GM18861 (cell line): Measurements from ENCODE around the gene NOTCH1.

Experiments
- ATAC-seq: cut with Tn5 transposase; IDR thresholded peaks from one replicate; pipeline ENCODE4 v1.9.1; 2021; ENCODE audit not compliant: unreplicated experiment

The NOTCH1 gene

DNA sequence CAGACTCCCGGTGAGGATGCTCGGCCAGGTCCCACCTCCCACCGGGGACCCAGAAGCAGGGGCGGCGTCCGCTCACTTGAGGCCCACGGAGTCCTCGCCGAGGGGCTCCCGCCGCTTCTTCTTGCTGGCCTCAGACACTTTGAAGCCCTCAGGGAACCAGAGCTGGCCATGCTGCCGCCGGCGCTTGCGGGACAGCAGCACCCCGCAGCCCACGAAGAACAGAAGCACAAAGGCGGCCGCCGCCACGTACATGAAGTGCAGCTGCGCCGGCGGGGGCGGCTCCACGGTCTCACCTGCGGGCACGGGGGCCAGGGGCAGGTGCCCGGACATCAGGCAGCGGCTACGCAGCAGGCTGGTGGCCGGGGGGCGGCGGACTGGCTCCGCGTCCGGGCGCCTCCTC, 43.7 kb downstream of the NOTCH1 start:
- no peak for ATAC-seq

DNA sequence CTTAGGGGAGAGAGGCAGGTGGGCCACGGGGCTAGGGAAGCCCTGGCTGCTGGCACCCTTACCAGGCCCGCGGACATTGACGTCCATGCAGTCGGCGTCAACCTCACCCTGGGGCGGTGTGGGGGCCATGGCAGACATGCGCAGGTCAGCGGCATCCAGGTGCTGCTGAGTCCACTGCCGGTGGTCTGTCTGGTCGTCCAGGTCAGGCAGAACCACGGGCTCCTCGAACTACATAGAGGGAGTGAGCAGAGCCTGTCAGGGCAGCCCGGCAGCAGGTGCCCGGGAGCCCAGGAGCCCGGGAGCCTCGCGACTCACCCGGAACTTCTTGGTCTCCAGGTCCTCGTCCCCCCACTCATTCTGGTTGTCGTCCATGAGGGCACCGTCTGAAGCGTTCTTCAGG, 44.2 kb downstream of the NOTCH1 start:
- ATAC-seq: no peak

- no peak for ATAC-seq
Observed at GRCh38 chr9:136499935-136500910, 45.6 kb downstream of the NOTCH1 start.

DNA sequence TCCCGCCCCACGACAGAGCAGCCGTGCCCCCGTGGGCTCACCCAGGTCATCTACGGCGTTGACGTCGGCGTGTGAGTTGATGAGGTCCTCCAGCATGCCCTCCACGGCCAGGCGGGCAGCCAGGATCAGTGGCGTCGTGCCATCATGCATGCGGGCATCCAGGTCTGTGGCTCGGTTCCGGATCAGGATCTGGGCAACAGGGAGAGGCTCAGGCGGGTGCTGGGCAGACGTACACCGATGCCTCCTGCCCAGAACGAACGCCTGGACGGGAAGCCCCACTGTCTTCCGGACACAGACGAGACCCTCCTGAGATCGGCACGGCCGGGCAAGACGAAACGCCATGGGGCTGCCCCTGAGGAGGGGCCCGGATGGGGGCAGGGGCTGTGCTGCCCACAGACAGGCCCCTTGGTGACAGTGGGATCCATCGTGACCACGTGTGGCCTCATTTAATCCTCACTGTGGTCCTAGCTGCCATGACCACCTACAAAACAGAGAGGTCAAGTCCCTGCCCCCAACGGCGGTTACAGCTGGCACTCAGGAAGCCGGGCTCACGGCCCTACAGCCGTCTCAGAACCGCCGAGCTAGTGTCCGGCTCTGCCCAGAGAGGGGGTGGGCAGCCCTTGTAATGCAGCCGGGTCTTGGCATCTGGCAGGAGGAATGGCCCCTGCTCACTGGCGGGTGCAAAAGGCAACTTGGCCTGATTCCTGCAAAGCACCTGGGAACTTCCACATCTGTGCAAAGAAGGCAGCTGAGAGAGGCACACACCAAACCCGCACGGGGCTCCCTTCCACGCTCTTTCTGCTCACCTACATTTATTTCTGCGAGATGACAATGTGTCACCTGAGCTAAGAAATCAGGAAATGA, 46.5 kb downstream of the NOTCH1 start:
- ATAC-seq: no peak

DNA sequence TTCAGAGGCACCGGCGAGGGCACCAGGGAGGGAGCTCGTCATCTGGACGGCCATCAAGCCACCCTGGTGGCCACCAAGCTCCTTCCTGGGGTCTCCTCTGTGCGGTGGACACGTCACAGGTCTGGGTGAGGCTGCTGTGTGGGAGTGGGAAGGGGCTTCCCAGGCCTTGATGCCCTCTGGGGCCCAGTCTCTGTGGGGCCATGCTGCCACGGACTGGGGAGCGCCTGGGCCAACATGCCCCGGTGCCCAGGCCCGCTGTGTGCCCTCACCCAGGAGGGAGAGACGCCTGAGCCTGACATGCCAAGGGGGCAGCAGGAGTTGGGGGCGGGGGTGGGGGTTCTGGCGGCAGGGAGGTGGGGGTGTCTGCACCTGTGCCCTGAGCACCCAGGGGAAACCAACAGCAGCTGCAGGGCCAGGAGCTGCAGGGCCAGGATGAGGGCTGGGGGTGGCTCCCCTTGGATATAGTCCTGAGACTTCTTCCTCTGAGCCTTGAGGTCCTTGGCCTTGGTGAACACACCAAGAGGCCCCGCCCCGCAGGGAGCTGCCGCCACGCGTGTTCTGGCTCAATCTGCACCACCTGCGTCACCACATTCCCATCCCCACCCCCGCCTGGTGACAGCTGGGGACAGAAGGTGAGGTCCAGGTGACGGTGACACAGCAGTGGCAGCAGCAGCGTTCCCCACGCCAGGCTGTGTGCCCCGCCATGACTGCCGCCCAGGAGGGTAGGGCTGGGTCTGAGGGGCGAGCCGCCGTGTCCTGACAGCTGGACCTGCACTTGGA, 47.7 kb downstream of the NOTCH1 start:
- no peak for ATAC-seq

GRCh38 chr9:136496801-136497620, 48.8 kb downstream of the NOTCH1 start:
- ATAC-seq: no peak

DNA sequence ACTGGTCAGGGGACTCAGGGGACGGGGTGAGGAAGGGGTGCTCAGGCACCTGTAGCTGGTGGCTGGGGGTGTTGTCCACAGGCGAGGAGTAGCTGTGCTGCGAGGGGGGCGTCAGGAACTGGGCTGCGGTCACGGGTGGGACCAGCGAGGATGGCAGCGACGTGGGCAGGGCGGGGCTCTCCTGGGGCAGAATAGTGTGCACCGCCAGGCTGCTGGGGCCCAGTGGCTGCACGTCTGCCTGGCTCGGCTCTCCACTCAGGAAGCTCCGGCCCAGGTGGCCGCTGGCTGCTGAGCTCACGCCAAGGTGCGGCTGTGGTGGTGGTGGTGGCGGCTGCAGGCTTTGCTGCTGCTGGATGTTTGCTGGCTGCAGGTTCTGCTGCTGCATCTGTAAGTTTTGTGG, 49.7 kb downstream of the NOTCH1 start:
- ATAC-seq: no peak

DNA sequence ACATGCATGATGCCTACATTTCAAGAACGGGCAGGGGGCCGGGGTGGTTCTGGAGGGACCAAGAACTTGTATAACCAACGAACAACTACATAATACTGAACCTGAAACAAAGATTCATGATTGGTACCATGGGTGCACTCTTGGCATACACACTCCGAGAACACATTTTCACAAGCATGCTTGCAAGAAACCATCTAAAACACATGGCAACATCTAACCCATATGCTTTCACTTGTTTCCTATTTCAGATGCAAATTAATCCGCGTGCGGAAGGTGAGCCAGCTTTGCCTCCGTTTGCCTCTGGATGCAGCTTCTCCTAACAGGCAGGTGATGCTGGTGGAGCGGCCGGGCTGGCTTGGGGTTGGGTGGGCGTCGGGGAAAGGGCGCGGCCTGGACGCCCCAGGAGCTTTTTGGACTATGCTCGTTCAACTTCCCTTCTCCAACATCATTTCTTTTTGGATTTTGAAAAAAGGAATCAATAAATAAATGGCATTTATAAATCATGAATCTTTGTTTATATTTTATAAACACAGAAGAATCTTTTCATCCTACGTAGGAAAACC, 50.5 kb downstream of the NOTCH1 start:
- no peak for ATAC-seq

DNA sequence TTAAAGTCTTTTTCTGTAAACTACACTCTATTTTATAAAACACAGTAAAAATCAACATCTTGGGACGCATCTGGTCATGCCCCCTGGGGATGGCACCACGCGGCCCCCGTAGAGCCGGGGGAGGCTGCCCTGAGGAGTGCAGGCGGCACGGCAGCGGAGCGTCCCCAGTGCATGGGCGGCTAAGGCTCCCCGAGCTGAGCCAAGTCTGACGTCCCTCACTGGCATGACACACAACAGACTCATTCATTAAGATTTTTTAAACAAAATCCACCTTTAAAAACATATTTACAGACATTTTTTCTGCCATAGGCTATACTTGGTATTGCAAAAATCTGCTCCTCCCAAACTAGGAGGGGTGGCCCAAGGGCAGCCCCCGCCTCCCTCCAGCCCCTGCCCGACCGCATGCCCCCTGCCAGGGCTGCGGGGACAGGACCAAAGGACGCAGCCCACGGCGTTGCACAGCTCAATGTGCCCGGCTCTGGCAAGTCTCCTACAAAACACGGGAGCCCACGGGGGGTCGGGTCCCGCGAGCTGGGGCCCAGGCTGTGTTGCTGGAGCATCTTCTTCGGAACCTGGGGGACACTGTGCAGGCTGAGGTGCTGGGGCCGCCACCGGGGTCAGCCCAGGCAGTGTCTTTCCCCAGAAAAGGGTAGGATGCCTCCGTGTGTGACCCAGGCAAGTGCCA, 51.2 kb downstream of the NOTCH1 start:
- ATAC-seq: no peak

DNA sequence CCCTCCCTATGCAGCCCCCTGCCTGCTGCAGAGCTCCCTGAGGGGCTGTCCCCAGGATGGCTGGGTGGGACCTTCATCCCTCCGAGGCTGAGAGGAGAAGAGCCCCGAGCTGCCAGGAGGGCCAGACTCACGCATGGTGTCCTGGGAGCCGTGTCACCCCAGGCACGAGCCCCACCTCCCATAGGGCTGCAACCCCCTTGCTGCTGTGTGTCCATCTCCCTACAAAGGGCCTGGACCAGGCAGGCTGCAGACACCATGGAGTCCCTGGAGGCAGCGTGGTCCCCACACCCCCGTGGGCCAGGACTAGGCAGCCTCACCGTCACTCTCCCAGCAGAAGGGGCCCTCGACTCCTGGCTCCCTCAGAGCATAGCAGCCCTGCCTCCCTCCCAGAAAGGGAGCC, 51.8 kb downstream of the NOTCH1 start:
- no peak for ATAC-seq

DNA sequence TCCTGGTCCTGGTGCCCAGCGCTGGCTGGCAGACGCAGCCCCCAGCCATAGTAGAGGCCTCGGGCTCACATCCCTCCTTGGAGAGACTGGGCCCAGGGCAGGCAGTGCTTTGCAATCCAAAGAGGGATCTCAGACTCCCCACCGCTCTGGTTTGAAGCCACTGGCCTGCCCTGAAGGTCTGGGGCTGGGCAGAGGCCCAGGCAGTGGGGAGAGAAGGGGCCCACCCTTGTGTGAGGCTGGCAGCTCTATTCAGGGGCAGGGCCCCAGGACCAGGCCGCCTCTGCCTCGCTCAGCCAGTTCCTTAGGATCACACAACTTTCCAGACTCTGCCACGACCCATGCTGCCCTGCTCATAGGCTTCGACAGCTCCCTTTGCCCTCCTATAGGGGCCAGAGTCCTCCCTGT, 52.3 kb downstream of the NOTCH1 start:
- ATAC-seq: no peak

DNA sequence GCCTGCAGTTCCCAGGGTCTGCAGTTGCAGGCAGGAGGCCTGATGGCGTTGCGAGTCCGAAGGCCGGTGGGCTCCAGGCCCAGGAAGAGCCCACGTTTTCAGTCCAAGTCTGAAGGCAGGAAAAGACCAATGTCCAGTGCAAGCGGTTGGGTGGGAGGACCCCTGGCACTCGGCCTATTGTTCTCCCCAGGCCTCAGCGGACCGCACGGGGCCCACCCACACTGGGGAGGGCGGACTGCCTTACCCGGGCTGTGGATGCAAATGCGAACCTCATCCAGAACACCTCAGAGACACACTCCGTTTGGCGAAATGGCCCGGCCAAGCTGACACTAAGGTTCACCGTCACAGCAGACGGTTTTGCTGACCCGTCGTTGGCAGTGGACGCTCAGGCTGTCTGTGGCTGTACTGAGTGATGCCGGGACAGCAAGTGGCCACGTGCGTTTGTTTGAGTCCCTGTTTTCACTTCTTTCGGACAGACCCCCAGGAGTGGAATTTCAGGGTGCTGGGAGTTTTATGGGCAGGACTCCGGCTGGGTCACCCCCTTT, 52.8 kb downstream of the NOTCH1 start:
- ATAC-seq: no peak

GRCh38 chr9:136489731-136490130, 56.1 kb downstream of the NOTCH1 start:
- no peak for ATAC-seq

DNA sequence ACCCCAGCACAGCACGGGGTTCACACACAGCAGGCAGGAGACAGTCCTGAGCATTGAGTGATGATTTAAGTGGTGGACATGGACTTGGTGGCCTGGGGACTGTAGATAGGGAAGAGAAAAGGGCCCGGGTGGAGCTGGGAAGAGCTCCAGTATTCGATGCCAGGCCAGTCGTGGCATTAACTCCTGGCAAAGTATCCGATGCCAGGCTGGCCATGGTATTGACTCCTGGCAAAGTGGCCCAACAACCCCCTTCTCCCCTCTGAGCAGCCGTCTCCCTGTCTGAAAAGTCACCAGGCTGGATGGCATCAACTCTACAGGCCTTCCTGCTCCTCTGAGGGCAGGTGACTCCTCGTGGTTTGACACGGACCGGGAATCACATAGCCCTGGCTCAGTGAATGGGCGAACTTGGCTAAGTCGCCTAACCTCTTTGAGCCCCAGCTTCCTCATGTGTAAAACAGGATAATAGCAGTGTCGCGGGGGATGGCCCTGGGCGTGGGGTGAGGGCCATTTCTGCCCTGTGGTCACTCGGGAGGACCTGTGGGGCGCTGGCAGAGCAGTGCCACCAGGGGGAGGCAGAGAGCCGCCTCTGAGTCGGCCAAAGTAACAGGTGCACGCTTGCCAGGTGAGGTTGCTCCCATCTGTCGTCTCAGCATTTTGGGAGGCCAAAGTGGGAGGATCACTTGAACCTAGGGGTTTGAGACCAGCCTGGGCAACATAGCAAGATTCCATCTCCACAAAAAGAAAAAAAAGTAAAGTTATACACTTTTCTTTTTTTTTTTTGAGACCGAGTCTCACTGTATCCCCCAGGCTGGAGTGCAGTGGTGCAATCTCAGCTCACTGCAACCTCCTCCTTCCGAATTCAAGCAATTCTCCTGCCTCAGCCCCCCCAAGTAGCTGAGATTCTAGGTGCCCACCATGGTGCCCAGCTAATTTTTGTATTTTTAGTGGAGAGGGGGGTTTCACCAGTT, 57.3 kb downstream of the NOTCH1 start:
- ATAC-seq: no peak

GRCh38 chr9:136487672-136488071, 58.2 kb downstream of the NOTCH1 start:
- ATAC-seq: no peak

- no peak for ATAC-seq
Observed at GRCh38 chr9:136486823-136487620, 58.8 kb downstream of the NOTCH1 start.

DNA sequence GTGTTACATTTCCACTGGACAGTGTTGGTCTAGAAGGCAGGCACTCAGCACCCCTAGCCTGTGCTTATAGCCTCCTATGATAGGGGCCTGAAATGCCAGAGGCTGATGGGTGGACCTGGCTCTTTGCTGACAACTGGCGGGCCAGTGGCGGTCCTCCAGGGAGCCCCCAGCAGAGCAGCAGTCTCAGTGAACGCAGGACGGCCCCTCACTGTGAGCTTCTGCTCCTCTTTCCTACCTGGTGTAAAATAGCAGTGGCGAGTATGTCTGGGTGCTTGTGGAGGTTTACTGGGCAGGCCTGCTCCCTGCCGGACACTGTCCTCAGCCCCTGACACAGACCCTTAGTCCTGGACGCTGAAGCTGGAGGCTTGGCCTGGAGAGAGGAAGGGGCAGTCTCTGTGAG, 59.7 kb downstream of the NOTCH1 start:
- ATAC-seq: no peak
